ENCODE data around the gene CTSK.
"Not testable (repeated sequence)": the region's sequence is repeated elsewhere in the genome, so short reads cannot be mapped to it uniquely, and the experiment has no call there.

GRCh38 chr1:150765977-150766301 is 42.1 kb downstream of the CTSK start:
- TF ChIP-seq CTCF, POLR2A (IDR thresholded peaks at IDR 0.05): not testable (repeated sequence)
